Tongue (tissue), 3 donors: ENCODE results near the gene RBPMS2. TPM values are rescaled to one million over a fixed set of nuclear protein-coding genes. Genes with fewer than 3 reads are reported as not detected.

Experiments
- DNase-seq: peaks from one replicate; pipeline ENCODE4 v3.0.0-alpha.2; 2015
- small RNA-seq: library from RNA; depleted of rRNA; stranded (forward); fragments of <200 nt; gene quantifications from one replicate; pipeline ENCODE3, GENCODE V24; 2014; ENCODE audit warnings: low replicate concordance
- total RNA-seq: library from RNA; depleted of rRNA; stranded (reverse); fragments of >200 nt; gene quantifications from one replicate; pipeline ENCODE4 v1.2.3, GENCODE V29; 2014

RBPMS2 gene
- total RNA-seq, 1 donor from 2014 or later, result 0.41 TPM

- no peak for DNase-seq
Measured at GRCh38 chr15:64690578-64691296, 84.7 kb downstream of the RBPMS2 start.

- no peak for DNase-seq
Measured at GRCh38 chr15:64690008-64690407, 85.4 kb downstream of the RBPMS2 start.

Small RNA genes within 50 kb of the gene (small RNA-seq; reads per million reads assigned to genes)
- gene AC100830.2 (not detected), gene MIR1272 (not detected)

Other genes starting within 250 kb of the RBPMS2 start
- gene PIF1, start 50.1 kb upstream of the RBPMS2 start, total RNA-seq, result 3.7 TPM
- 33.5 TPM for gene PLEKHO2, start 66.3 kb upstream of the RBPMS2 start, total RNA-seq
- gene ANKDD1A, start 136.3 kb upstream of the RBPMS2 start, total RNA-seq, result 14.4 TPM
- gene SPG21, start 214.3 kb upstream of the RBPMS2 start, total RNA-seq, result 74.6 TPM